HG03460 (cell line): ENCODE data around the gene COL4A3.

Source experiments
- ATAC-seq: cut with Tn5 transposase; IDR thresholded peaks from one replicate; pipeline ENCODE4 v1.9.1; 2021; ENCODE audit not compliant: unreplicated experiment

COL4A3 gene

DNA sequence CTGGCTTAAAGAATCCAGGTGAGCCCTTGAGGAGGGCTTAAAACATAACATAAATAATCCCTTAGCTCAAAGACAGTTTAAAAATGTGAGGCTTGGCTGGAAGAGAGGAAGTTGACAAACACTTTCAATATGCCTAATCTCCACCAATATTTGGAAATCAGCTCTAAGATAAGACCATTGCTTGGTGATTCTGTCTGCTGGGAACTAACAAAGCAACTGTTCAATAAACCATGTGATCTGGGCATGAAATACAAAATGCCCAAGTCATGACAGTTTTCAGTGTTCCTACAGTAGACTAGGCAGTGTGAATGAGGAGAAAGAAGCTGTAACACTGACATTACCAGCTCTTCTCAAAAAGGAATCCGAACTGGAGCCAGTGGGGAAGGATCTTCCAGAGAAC is 171.3 kb downstream of the COL4A3 start:
- ATAC-seq, result no peak

DNA sequence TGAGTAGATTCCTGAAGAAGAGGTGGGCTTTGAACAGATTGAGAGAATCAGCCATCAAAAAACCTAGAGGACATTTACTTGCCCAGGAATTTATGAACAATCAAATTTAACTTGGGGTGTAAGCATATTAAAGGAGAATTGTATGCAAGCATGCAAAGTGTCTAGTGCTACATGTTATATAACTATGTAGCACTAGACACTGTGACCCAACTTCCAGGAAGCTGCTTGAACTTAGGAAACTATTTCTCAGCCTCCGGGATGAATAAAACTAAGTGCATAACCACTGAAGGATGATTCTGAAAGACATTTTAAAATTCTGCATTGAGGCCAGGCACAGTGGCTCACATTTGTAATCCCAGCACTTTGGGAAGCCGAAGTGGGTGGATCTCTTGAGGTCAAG is 173.0 kb downstream of the COL4A3 start:
- ATAC-seq, result no peak

DNA sequence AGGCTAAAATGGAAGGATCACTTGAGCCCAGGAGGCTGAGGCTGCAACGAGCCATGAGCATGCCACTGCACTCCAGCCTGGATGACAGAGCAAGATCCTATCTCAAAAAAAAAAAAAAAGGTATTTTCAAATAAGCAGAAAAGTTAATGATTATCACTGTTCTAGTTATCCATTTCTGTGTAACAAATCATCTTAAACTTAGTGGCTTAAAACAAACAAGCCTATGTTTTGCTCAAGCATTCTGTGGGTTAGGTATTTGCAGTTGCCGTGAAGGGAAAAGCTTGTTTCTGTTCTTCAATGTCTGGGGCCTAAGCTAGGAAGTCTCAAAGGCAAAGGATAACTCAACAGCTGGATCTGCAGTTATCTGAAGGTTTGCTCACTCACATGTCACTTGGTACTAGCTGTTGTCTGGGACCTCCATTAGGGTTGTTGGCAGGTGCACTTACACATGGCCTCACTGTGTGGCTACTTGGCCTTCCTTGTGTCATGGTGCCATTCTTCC is 174.7 kb downstream of the COL4A3 start:
- peak; percentile 43 for ATAC-seq

DNA sequence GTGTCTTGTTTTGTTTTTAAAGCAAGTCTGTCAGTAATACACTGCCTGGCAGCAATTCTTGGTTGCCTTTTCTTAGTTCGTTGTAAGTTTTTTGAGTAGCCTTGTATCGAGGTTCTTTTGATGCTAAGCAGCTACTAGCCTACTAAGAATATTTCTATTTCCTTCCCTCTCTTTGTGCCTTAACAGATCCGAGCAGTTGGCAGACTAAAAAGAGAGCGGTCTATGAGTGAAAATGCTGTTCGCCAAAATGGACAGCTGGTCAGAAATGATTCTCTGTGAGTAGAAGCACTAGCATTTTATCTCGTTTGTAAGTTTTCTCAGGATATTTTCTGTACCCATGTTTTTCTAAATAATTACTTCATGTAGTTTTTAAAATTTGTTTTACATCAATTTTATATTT is 175.7 kb downstream of the COL4A3 start:
- no peak for ATAC-seq

DNA sequence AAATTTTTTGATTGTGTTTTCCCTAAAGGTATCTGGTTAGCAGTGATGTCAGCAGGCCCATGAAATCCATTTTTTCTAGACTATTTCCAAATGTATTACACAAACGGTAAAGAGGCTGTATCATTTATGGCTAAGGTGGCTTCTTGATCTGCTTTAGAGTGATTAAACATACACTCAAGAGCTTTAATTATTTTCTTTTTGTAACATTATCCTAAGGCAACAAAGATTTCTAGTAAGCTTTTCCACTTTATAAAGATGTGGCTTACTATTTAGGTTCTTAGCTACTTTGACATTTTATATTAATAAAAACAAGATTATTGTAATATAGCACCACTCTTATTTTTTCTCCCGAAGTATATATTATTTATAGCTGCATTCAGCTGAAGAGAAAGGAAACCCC is 177.1 kb downstream of the COL4A3 start:
- ATAC-seq, result no peak

DNA sequence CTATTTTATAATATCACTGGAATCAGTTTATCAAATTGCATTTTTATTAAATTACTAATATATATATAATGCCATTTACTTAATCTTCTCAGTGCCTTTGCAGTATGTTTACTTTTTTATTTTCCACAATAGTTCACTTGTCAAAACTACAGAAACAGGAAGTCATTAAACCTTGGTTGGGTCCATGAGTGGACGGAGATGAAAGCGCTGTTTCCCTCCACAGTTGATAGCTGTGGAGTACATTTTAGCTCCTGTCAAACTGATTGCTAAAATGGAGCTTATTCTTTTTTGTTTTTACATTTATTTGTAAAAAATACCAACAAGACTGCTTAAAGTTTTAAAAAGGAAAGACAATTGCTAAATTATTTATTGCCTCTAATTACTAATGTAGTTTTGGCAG is 179.8 kb downstream of the COL4A3 start:
- ATAC-seq, result no peak

DNA sequence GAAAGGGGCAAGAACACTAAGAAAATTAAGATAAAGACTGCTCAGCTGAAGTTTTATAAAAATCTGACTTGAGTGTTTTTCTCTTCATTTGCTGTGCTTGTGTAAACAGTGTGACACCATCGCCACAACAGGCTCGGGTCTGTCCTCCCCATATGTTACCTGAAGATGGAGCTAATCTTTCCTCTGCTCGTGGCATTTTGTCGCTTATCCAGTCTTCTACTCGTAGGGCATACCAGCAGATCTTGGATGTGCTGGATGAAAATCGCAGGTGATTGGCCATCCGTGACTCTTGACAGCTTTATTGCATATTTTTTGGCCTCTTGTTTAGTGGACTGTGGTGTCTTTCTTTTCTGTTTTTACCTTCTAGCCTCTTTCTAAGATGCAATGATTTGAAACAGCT is 182.7 kb downstream of the COL4A3 start:
- ATAC-seq, result no peak

DNA sequence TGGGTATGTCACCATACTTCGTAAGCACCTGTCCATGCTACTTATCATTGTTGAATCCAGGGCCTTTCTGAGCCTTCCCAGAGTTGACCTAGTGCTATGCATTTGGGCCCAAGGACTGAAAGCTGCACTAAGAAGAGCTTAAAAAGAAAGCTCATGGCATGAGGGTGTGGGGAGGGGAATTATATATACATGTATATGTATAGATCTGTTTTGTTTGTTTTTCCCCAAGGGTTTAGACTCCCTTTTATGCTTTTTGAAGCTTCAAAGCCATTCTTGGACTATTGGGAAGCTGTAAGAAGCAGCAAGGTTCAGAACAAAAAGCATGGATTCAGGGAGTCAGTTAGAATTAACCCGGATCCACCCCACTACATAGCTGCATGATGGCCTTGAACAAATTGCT is 183.9 kb downstream of the COL4A3 start:
- no peak for ATAC-seq

DNA sequence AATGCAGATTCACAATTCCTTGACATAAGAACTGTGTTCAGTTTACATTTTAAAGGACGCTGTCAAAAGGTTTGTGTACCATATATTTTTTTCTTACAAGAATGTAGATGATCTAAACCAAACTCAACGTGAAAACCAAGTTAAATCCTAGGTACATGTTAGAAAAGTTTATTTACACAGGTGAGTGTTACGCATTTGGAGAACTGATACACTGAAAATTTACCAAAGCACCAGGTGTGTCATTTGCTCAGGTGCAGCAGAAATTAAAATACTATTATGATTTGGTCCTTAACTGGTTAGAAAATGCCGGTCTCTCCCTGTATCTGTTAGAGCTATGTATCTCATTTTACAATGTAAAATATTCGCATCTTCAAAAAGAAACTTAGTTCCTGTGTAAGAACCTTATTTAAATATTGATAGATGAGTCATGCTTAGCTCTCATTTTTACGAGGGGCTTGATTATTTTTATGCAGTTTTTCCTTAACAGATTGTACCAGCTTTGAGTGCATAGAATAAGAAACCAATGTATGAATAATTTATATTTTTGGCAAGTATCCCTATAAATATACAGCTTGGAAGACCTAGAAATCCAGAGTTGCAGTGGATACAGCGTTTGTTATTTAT is 185.7 kb downstream of the COL4A3 start:
- no peak for ATAC-seq

DNA sequence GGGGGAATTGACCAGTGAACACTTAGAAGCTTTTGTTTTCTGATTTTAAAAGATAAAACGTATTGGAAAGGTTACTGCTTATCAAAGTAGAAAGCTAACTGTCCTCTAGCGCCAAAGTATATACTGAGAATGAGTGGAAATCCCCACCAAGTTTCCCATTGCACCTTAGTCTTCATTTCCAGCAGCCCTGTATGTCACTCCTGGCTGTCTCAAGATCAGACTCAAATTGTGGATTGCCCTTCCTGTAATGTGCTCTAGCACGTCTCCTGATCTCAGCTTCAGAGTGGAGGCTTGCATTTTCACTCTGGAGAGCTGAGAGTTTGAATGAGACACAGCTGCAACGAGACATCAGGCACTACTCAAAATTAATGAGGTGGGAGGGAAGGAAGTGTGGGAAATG is 187.2 kb downstream of the COL4A3 start:
- ATAC-seq, result peak; percentile 87

DNA sequence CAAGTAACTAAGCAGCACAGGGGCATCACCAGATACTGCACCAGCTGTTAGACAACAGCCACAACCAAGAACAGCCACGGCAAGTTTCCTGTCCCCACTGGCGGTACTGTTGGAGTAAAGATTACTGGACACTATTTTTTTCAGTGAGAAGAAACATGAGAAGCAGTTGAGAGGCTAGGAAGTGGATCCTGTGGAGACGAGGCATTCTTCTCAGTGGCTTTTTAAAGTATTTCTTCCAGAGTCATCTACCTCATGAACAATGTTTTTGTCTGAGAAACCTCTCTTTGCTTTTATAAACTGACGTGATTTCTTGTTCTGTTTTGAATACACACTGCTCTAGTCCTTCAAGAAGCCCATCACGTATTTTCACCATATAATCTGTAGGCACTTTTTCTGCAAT is 195.9 kb downstream of the COL4A3 start:
- ATAC-seq, result no peak

DNA sequence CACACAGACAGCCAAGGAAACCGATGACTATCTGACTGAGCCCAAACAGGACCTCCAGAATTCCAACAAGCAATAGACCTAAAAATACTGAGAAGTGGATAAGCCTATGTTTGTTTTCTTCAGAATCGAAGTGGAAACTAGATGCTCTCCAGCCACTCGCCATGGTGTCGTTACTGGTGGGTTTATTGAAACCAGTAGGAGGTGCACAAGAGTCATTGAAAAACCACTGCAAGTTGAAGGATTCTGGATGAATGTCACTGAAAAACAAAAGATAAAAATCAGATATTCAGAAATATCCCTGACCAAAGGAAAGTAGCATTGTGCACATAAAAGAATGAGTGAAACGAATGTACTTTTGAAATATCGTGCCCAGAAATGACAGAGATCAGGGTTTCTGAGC is 199.3 kb downstream of the COL4A3 start:
- no peak for ATAC-seq
